Lower leg skin (tissue), 4 donors: ENCODE results near the gene PDGFD. TPM values are rescaled to one million over a fixed set of nuclear protein-coding genes. Genes with fewer than 3 reads are reported as not detected.

Source experiments
- DNase-seq, 2 donors: peaks; one replicate each; pipeline ENCODE4 v3.0.0-alpha.2; 2019; ENCODE audit warnings: low spot score in 2 of 2
- H3K4me3 ChIP-seq: fragments of 200-600 bp; sonication (generic); 2 replicates; pipeline ENCODE4 v1.5.1; 2017; ENCODE audit warnings: mild to moderate bottlenecking, low read depth; ENCODE audit not compliant: poor library complexity, severe bottlenecking
- CTCF ChIP-seq, 3 donors: fragments of 450-650 bp; IDR thresholded peaks; one replicate each; pipeline ENCODE4 v1.5.1; 2016; ENCODE audit warnings: antibody characterized with exemption in 3 of 3, mild to moderate bottlenecking in 3 of 3, moderate library complexity in 2 of 3
- POLR2A ChIP-seq, 2 donors: fragments of 450-650 bp; IDR thresholded peaks; one replicate each; pipeline ENCODE4 v1.6.1; 2016 to 2017; ENCODE audit warnings: antibody characterized with exemption in 2 of 2, mild to moderate bottlenecking in 1 of 2, moderate library complexity in 1 of 2
- WGBS, 2 donors: methylation state at CpG; one replicate each; pipeline ENCODE4 v1.1.5; 2018; 5-methylcytosine and 5-hydroxymethylcytosine counted together
- intact Hi-C: fragments of 100-400 bp; cut with DNase I; formaldehyde crosslinking; loops from one replicate; pipeline ENCODE4 v1.15.0; 2023; ENCODE audit warnings: low total_unique reads
- total RNA-seq, 4 donors: library from RNA; depleted of rRNA; stranded (reverse); fragments of >200 nt; gene quantifications; one replicate each; pipeline ENCODE4 v1.1.0, GENCODE V29; 2016

PDGFD gene
- total RNA-seq, 4 donors from 2014 or later, result 6.8 to 15.1 (median 10.5) TPM

GRCh38 chr11:103906291-103906867, 257.6 kb downstream of the PDGFD start:
- WGBS, 2 donors, result 65 to 73% methylated on average over 1 of the region's 1 CpG
- DNase-seq, result no peak
- no peak for TF ChIP-seq POLR2A (IDR thresholded peaks at IDR 0.05)
- no peak for TF ChIP-seq CTCF (IDR thresholded peaks at IDR 0.05)

DNA sequence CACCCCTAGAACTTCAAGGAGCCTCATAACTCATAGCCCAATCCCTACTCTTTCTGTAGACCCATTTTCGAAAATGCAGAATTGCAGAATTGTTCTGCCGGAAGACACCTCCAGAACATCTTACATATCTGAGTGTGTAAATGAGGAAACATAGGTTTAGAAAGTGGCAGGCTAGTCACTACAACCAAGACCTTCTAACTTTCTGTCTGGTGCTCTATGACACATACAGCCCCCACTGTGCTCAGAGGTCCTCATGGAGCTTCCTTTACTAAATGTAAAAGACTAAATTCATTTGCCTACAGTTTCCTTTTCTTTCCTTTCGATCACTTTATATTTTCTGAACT, 259.7 kb downstream of the PDGFD start:
- intact Hi-C loops, result no loop called here
- no peak overlapping the region for H3K4me3 ChIP-seq
- TF ChIP-seq POLR2A (IDR thresholded peaks at IDR 0.05) (no peak), CTCF (IDR thresholded peaks at IDR 0.05) (no peak)
- 62 to 64% methylated on average over 3 of the region's 3 CpGs for WGBS, 2 donors
- DNase-seq, result no peak

More at GRCh38 chr11:103906291-103906867, 257.6 kb downstream of the PDGFD start:
- H3K4me3 ChIP-seq, result no peak overlapping the region
- intact Hi-C loops, result no loop called here

GRCh38 chr11:103903621-103904323, 260.2 kb downstream of the PDGFD start:
- H3K4me3 ChIP-seq, result no peak overlapping the region
- WGBS, 2 donors, result 72 to 79% methylated on average over 2 of the region's 2 CpGs
- DNase-seq, result no peak
- TF ChIP-seq CTCF (IDR thresholded peaks at IDR 0.05) (no peak), POLR2A (IDR thresholded peaks at IDR 0.05) (no peak)
- intact Hi-C loops, result no loop called here

- TF ChIP-seq POLR2A (IDR thresholded peaks at IDR 0.05) (no peak), CTCF (IDR thresholded peaks at IDR 0.05) (no peak)
- 84% methylated on average over 1 of the region's 1 CpG for WGBS, 2 donors
- intact Hi-C loops, result no loop called here
- no peak for DNase-seq
- H3K4me3 ChIP-seq, result no peak overlapping the region
These were observed 261.0 kb downstream of the PDGFD start for GRCh38 chr11:103902994-103903393.

- intact Hi-C loops, result no loop called here
- H3K4me3 ChIP-seq, result no peak overlapping the region
- TF ChIP-seq CTCF (IDR thresholded peaks at IDR 0.05), result no peak
- TF ChIP-seq POLR2A (IDR thresholded peaks at IDR 0.05), result no peak
- WGBS, 2 donors, result 52 to 81% methylated on average over 1 of the region's 1 CpG
- no peak for DNase-seq
These were observed 262.3 kb downstream of the PDGFD start for GRCh38 chr11:103901656-103902055.
